Measurements from ENCODE around the gene PARD3.

PARD3 gene

DNA sequence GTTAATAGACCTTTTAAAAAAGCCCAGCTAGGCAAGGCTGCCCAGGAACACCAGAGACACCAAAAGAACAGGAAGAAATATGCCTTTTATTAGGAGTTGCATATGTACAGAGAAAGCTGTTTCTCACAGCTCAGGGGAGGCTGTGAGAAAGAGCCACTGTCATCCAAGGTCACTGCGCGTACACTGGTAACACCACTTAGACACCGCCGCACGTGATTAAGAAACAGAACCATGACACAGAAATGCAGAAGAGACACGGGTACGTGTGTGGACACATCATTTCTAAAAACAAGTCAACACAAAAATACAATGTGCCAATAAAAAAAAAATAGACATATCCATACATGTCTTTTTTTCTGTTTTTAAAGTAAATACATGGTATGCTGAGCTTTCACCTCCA, 705.6 kb downstream of the PARD3 start:
- DNase-seq = no peak

DNA sequence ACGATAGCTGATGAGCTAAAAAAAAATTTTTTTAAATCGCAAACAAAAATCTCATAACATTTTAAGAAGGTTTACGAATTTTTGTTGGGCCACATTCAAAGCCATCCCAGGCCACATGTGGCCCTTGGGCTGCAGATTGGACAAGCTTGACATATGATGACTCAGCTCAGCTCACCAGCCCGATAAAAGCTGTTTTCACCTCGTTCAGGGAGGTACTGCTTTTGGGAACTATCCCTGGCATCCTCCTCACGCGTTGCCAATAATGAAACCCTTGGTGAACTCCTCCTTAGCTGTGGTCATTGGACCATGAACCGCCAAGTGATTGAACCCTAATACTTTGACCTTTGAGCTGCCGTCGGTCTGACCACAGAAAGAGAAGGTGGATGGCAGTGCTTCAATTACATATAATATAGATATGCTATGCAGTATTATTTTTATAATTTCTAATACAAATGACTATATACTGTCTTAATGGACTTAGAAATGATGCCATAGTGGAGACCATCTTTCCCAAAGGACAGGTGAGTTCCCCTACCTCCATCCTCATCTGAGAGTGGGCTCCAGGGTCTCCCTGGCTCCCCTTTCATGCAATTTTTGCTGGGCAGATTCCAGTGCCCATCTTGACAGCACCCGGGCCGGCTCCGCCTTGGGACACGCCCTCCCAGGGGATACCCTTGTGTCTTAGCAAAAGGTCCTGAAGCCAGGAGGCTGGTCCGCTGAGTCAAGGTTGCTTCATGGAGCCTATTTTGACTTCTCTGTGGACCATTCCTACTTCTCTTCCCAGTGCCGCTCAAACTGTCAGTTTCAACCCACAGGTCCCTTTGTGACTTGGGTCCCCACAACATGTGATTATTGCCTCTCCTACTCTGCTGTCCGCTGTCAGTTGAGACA, 707.2 kb downstream of the PARD3 start:
- DNase-seq = no peak

DNA sequence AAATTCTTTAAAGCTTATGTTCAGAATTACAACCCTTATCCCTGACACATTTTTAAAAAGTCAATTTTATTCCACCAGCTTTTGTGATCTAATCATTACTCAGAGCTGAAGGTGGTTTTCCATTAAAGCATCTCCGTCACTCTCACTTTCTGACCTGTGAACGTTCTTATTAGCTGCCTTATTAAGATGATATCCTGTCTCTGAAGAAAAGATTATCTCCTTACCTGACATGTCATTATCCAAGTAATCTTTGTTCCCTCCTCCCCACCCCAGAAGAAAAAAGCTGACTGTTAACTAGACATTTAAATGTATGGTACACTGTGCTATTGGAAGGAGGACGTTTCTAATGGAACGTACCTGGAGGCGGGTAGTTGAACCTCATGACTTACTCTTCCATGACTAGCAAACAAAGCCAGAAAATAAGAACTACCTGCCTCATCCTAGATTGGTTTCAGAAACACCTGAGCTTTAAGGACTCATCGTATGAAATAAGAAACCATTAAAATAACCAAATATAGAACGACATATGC, 708.7 kb downstream of the PARD3 start:
- DNase-seq = no peak

DNA sequence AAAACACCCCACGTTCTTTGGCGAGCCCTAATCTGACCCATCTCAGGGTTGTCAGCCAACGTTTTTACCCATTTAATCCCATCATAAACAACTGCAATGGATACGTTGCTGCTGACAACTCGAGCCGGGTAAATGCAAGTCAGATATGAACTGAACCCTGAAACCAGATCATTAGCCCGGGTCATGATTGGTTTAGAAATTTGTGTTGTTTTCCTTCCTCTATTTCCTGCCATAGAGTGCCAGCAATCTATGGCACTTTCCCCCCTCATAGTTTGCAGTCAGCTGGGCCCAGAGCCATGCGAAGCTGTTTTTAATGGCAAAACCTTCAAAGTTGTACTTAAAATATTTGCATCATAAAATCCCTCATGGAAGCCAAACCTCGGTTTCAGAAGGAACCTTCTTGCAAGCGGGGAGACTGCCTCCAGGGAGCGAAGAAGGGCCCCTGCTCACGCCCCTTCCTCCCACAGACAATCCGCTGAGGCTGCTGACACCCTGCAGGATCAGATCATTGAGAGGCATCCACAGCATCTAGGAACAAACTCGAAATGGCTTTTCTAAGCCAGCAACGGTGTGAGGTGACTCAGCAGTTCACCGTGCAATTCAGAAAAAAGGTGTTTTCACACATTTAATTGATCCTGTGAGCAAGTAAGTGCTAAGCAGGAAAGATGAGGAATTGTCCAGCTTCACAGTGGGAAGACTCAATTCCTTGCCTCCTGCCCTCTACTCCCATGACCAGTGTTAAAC, 710.1 kb downstream of the PARD3 start:
- DNase-seq = no peak

DNA sequence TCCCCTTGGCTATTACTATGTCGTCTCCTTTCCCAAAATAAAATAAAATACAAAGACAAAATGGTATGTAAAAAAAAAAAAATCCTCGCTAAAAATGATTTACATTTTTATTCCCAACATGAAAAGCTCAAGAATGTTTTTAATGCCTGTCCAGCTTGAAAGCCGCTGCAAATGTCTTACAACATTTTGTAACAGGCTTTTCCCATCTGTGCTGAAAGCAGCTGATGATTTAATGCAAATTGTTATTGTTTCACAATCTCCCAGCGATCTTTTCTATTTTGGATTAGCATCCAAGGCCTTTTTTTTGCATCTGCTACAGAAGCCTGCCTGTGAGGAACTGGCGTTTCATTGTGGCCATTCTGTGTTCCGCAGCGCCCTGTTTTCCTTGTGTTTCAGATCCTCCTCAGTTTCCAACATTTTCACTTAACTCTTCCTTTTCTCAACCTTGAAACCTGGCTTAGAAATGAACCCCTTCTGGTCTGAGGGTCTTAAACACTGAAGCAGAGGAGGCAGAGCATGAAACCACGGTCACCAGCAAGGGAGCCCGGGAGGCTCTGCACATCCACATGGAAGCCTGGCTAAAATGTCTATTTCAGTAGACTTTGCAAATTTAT, 712.1 kb downstream of the PARD3 start:
- no peak for DNase-seq

DNA sequence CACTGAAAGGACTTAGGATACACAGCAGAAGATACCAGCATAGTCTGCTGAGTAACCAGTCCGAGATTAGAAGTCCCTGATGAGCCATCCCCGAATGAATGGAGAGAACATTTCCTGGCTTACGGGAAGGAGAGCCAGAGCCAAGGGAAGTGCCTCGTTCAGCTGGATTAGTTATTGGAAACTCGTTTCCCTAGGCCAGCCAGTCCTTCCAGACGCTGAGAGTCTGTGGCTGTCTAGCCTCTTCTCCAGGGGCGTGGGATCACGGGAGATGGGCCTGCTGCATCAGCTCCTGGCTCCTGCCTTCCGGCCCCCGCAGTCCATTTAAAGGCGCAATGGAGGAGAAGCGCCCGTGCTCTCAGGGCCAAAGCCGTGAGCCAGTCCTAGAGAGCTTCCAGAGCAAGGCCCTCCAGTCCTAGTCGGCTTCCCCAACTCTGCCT, 712.8 kb downstream of the PARD3 start:
- DNase-seq = no peak

DNA sequence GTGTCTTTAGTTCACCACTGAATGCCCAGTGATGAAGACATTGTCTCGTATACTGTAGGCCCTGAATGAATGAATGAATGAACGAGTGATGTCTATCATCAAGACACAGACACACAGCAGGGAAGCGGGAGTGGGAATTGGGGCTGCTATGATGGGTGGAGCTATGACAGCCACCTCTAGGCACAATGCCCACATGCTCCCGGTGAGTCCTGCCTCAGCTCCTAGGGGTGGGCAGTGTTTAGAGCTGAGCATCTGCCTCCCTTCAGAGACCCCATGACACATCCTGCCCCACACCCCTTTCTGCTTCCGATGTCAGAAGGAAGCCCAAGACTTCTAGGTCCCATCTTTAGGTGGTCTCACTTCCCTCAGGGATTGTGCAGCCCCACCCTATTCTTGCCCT, 714.1 kb downstream of the PARD3 start:
- no peak for DNase-seq

DNA sequence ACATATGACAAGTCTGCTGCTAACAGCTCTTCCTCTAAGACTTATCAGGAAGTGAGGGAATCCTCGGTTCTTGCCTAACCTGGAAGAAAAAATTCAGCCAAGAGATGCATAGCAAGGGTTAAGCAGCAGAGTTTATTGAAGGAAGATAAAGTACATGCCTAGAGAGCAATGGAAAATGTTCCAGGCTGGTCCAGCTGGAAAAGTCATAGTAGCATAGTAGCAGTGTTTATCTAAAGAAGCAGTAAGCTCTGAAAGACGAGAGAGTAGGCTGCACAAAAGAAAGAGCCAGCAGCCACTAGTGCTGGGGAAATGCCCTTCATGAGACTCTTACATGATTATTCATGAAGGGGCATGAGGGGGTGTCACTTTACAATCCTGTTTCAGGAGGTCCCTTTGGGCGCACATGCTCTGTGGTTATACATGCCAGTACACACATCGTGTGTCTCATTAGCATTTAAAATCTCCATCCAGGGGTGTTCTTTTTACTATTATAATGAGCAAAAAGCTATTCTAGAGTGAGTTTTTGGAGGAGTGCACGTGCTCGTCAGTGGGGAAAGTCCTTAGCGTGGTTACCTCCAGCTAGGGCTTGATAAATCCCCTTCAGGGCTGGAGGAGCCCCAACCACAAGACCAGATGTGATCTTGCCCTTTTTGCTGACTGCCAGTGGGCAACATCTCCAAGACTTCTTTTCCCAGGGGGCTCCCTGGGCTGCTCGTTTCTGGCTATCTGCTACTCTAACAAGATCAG, 716.1 kb downstream of the PARD3 start:
- no peak for DNase-seq

DNA sequence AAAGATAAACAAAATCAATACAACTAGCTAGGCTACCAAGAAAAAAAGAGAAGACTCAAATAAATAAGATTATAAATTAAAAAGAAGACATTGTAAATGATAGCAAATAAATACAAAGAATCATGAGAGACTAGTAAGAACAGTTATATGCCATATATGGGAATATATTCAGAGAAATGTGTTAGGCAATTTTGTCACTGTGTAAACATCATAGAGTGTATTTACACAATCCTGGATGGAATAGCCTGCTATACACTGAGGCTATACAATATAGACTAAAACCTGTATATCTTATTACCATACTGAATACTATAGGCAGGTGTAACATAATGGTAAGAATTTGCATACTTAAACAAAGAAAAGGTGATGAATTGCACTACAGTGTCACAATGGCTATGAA, 717.4 kb downstream of the PARD3 start:
- DNase-seq = no peak

DNA sequence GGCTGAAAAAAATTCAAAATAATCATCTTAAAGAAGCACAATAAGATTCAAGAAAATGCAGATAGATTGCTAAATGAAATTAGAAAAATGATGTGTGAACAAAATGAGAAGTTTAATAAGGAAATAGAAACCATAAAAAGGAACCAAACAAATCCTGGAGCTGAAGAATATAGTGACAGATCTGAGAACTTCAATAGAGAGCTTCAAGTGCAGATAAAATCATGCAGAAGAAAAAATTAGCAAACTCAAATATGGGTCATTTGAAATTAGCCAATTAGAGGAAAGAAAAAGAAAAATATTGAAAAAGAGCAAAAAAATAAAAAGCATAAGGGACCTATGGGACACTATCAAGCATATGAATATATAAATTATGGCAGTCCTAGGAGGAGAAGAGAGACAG, 720.1 kb downstream of the PARD3 start:
- DNase-seq = no peak

DNA sequence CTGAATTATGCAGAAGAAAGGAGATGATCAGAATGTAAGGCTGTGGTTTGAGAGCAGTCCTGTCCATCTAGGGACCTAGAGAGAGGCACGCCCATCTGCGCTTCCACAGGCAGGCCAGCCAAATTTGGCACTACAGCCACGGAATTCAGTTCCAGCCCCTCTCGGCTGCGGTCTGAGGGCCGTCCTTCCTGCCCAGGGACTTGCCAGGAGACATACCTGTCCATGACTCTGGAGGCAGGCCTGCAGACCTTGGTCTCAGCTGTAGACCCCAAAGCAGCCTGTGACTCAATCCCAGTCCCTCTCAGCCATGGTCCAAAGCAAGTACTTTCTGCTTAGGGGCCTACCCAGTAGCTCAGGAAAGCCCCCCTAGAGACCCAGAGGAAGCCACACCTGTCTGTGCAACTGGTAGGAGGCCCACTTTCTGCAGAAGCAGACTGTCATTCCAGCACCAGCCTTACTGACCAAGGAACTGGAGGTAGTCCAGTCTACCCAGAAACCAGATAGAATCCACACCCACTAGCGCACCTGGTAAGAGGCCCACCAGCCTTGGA, 720.9 kb downstream of the PARD3 start:
- no peak for DNase-seq

DNA sequence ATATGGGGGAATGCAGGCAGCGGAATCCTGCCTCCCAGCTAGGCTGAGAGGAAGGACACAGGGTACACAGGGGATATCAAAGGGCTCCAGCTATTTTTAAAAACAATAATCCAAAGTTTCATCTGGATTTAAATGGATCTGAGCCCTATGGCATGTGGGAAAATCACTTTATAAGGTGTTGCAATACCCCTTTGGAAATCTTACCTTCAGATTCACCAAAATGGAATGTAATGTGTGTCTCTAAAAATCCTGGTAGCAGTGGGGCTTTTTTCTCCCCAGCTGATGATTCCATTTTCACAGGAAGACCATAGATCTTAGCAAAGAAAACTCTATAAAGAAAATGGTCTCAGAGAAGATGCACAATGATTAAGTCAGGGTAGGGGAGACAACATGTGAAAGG, 722.2 kb downstream of the PARD3 start:
- DNase-seq = no peak

DNA sequence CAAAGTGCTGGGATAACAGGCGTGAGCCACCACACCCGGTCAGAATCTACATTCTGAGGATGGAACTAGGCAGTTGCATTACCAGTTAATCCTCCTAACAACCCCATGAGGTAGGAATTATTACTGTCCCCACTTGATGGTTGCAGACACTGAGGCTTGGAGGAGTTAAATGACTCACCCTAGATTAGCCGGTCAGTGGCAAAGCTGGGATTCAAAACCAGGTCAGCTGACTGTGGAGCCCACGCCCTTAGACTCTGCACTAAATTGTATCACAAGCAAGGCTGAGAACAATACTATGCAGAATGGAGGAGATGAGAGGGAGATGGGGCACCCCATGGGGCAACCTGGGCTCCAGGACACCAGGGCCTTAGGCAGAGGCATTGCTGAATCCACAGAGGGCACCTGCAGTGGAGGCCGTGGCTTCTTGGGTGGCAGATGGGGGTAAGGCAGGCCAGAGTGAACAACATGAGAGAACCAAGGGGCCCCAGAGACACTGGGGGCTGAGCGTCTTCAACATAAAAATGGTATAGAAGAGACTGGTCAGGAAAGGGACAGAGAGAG, 723.4 kb downstream of the PARD3 start:
- DNase-seq = no peak

DNA sequence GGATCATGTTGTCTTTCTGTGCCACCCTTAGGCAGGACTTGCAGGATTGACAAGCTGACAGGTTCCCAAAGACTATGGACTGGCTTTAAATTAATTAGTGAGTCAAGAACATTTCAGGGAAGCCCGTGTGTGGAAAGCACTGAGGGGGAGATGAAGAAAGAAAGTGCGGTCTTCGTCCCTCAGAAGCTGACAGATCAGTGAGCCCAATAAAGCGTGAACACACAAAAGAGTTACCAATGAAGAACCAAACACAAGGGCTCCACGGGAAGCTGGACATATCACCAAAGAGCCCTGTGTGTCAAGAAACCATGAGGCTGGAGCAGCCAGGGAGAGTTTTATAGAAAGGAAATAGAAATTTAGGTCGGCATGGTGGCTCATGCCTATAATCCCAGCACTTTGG, 725.8 kb downstream of the PARD3 start:
- no peak for DNase-seq

DNA sequence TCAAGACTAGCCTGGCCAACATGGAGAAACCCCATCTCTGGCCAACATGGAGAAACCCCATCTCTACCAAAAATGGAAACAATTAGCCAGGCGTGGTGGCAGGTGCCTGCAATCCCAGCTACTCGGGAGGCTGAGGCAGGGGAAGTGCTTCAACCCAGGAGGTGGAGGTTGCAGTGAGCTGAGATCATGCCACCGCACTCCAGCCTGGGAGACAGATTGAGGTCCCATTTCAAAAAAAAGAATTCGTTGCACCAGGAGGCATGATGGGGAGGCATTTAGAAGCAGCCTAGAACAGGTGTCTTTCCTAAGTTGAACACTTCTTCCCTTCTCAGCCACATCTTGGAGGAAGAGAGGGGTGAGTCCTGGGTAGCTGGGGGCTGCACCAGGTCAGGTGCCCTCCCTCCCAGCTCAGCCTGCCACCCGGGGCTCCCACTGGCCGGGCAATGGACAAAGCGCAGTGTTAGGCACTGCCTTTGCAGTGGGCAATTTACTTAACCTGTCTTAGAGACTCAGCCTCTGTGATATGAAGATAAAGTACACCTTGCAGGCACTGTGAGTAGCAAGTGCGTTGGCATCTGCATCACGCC, 726.8 kb downstream of the PARD3 start:
- no peak for DNase-seq

DNA sequence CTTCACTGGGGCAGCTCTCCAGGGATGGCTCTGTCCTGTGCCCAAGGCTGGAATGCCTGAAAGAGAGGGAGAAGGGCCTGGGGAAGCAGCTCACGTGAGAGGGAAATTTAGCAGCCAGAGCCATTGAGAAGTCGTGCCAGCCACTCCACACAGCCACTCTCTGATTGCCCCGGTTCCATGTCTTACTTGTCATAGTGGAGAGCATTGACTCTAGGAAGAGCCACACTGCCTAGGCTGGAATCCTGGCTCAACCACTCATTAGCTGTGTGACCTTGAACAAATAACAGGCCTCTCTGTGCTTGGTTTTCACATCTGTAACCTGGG, 728.0 kb downstream of the PARD3 start:
- no peak for DNase-seq

DNA sequence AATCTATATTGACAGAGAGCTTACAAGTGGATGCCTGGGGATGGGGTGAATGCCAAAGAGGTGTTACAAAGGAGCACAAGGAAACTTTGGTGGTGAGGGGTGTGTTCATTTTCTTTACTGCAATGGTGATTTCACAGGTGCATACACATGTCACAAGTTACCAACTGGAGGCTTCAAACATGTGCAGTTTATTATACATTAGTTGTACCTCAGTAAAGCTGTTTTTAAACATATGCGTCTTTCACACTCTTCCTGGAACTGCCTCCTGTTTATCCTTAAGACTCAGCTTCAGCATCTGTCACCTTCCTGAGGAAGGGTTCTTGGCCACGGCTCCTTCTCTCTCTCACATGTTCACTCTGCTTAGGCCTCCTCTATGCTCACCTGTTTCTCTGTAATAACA, 731.5 kb downstream of the PARD3 start:
- DNase-seq = no peak

DNA sequence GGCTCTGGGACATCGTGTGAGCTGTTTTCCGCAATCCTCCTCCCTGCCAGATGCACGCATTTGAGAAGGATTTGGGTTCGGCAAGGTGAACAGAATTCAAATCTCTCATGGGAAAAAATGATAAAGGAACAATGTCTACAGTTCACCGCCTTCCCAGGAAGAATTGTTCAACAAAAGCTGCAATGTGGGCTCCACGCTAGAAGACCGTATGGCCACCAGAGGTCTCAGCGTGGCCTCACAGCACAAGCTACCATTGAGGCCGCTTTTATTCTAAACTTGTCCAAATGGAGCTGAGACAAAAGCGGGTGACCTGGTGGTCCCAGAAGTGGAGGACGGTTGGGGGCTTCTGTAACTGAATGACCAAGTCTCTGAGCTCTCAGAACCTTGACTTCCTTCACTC, 733.1 kb downstream of the PARD3 start:
- no peak for DNase-seq

DNA sequence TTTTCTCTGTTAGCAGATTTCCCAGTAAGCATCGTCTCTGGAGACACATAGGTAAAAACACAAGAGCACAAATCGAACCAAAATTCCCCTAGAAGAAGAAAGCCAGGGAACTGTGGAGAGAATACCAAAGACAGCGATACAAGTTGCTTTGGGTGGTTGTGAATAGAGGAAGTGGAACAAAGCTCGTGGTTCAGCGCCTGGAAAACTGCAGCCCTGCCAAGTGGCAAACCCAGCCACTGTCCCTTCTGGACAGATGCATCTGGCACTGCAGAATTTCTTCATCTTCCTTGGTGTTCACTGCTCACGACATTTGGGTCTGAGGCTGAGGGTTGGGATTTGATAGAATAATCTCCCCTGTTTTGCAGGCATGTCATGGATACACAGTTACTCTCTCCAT, 733.8 kb downstream of the PARD3 start:
- no peak for DNase-seq

DNA sequence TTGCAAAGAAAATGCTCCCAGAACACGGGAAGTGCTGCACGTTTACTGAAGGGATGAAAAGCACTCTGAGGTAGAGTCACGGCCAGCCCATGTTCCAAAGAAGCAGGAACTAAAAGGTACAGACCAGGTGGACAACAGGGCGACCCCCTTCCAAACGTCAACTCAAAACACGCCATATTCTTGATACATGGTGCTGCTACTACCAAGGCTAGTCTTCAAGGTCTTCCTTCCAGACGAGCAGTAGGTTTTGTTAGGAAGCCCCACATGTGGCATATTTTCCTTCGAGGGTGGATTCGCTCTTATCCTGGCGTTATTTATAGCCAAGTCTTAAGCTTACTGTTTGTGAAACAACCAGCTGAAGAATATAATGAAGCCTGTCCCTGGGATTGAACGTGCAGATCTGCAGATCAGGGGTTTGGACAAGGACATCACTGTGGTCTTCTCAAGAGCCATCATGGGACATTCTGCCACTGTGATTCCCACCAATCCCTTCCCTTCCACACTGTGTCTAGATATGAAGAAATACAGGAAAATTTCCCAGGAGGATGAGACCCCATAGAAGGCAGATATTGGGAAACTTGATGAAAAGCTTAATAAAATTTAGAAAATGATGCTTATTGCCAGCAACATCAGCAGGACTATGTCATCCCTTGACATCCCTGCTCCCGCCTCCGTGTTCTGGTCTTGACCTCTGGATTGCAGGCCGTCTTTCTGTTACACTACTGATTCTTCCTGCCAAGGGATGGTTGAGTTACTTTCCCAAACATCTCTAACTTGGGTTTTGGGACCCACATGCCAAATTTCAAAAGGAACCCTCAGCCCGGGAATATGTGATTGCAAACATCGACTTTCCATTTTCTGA, 734.4 kb downstream of the PARD3 start:
- DNase-seq = no peak

All from NCI-H1694 treated with DMSO at 0.1 percent for 48 hours (cell line).